GM12878 (cell line): ENCODE measurements around the gene BCLAF1. TPM values are rescaled to one million over a fixed set of nuclear protein-coding genes. Genes with fewer than 3 reads are reported as not detected.

Experiments used
- ATAC-seq: fragments of 200-7000 bp; cut with Tn5 transposase; 3 replicates; pipeline ENCODE4 v1.9.1; 2020; ENCODE audit warnings: mild to moderate bottlenecking, moderate library complexity
- BruUV-seq: library from RNA; stranded (reverse); fragments of 400-500 nt; replicated peaks from 2 replicates; lab custom pipeline; 2021; lab: Mats Ljungman, UMichigan
- CTCF ChIA-PET: fragments of 300-600 bp; sonication (Branson Sonifier 250); formaldehyde crosslinking; extraction: SDS; loops from one replicate; lab custom pipeline; 2021; ENCODE audit warnings: inconsistent platforms; lab: Yijun Ruan, JAX
- POLR2A ChIA-PET: fragments of 350-600 bp; formaldehyde crosslinking; extraction: SDS; loops from one replicate; lab custom pipeline; 2021; ENCODE audit warnings: inconsistent platforms; lab: Charles Lee
- RAD21 ChIA-PET: fragments of 300-600 bp; sonication (Branson Sonifier 250); formaldehyde crosslinking; loops from one replicate; lab custom pipeline; 2023; ENCODE audit warnings: antibody characterized with exemption; ENCODE audit not compliant: unreplicated experiment; lab: Charles Lee
- SMC1A ChIA-PET: fragments of 300-600 bp; sonication (Branson Sonifier 250); formaldehyde crosslinking; loops from one replicate; lab custom pipeline; 2023; ENCODE audit not compliant: unreplicated experiment, uncharacterized antibody; lab: Charles Lee
- DNase-seq: peaks from one replicate; pipeline ENCODE4 v3.0.0-alpha.2; 2011; ENCODE audit warnings: low read depth, low spot score
- FAIRE-seq: peaks from 3 replicates; lab custom pipeline; 2011; peaks lifted over from hg19 to GRCh38; lab: Jason Lieb, UNC
- H2AFZ ChIP-seq: 2 replicates; pipeline ENCODE4 v1.6.0; 2011; ENCODE audit warnings: low read depth, low read length, control low read depth; ENCODE audit not compliant: control insufficient read depth
- H3K27ac ChIP-seq: 2 replicates; pipeline ENCODE4 v1.5.1; 2011; ENCODE audit warnings: control low read depth; ENCODE audit not compliant: control insufficient read depth, insufficient read depth
- H3K27me3 ChIP-seq, 2 experiments: replicated peaks in 1 of 2; 2 replicates each; pipeline versions ENCODE4 v1.6.0 to v1.6.1; 2011; ENCODE audit warnings: low read length in 1 of 2; ENCODE audit not compliant: control insufficient read depth in 2 of 2, insufficient read depth in 2 of 2
- H3K36me3 ChIP-seq, 2 experiments: 2 replicates each; pipeline ENCODE4 v1.5.1; 2011; ENCODE audit warnings: low read length in 1 of 2; ENCODE audit not compliant: control insufficient read depth in 2 of 2, insufficient read depth in 2 of 2
- H3K4me1 ChIP-seq: 2 replicates; pipeline ENCODE4 v1.6.1; 2011; ENCODE audit warnings: mild to moderate bottlenecking, low read length, moderate library complexity, mixed read lengths; ENCODE audit not compliant: control insufficient read depth, insufficient read depth
- H3K4me2 ChIP-seq: 2 replicates; pipeline ENCODE4 v1.6.0; 2011; ENCODE audit warnings: control low read depth; ENCODE audit not compliant: control insufficient read depth, insufficient read depth
- H3K4me3 ChIP-seq: fragments of 200-600 bp; sonication (generic); 2 replicates; pipeline ENCODE4 v1.5.1; 2016
- H3K79me2 ChIP-seq: 2 replicates; pipeline ENCODE4 v1.6.0; 2011; ENCODE audit warnings: low read length; ENCODE audit not compliant: control insufficient read depth, insufficient read depth
- H3K9ac ChIP-seq: 2 replicates; pipeline ENCODE4 v1.8.0; 2011; ENCODE audit warnings: low read length, control low read depth, mixed read lengths; ENCODE audit not compliant: control insufficient read depth, insufficient read depth
- H3K9me3 ChIP-seq: replicated peaks from 3 replicates; pipeline ENCODE4 v1.5.1; 2011; ENCODE audit warnings: mild to moderate bottlenecking, low read length; ENCODE audit not compliant: control insufficient read depth, insufficient read depth
- H4K20me1 ChIP-seq: 2 replicates; pipeline ENCODE4 v1.6.0; 2011; ENCODE audit not compliant: control insufficient read depth, insufficient read depth
- BMI1 ChIP-seq: fragments of 450-650 bp; IDR thresholded peaks from 2 replicates; pipeline ENCODE4 v1.6.1; 2016; ENCODE audit warnings: mild to moderate bottlenecking, moderate library complexity, borderline replicate concordance
- CREB1 ChIP-seq: IDR thresholded peaks from 2 replicates; pipeline ENCODE4 v1.6.1; 2012; ENCODE audit warnings: low read depth, mild to moderate bottlenecking, inconsistent platforms
- ETV6 ChIP-seq, 2 experiments: fragments of 450-650 bp in 1 of 2; IDR thresholded peaks in 1 of 2; conservative IDR thresholded peaks in 1 of 2; 2 replicates each; pipeline ENCODE4 v1.6.1; 2014; ENCODE audit warnings: antibody characterized with exemption in 1 of 2, borderline replicate concordance in 1 of 2, low read depth in 1 of 2, mild to moderate bottlenecking in 1 of 2, moderate library complexity in 1 of 2
- HDAC2 ChIP-seq: fragments of 200-600 bp; sonication (generic); IDR thresholded peaks from 2 replicates; pipeline ENCODE4 v1.6.1; 2017
- HDGF ChIP-seq: fragments of 450-650 bp; IDR thresholded peaks from 2 replicates; pipeline ENCODE4 v1.6.1; 2016; ENCODE audit warnings: antibody characterized with exemption
- MXI1 ChIP-seq: fragments of 150-350 bp; IDR thresholded peaks from 2 replicates; pipeline ENCODE4 v1.6.1; 2011; ENCODE audit warnings: low read depth, mild to moderate bottlenecking, inconsistent platforms, low read length, improper control_type of control experiment
- PML ChIP-seq: IDR thresholded peaks from 2 replicates; pipeline ENCODE4 v1.6.1; 2012; ENCODE audit warnings: low read length, inconsistent platforms
- RAD21 ChIP-seq: IDR thresholded peaks from 2 replicates; pipeline ENCODE4 v1.6.1; 2011; ENCODE audit warnings: mild to moderate bottlenecking, low read depth, low read length, moderate library complexity; ENCODE audit not compliant: insufficient read depth
- SMAD5 ChIP-seq: IDR thresholded peaks from 2 replicates; pipeline ENCODE4 v1.6.1; 2016; ENCODE audit warnings: antibody characterized with exemption, low read depth
- SPI1 ChIP-seq: IDR thresholded peaks from 2 replicates; pipeline ENCODE4 v1.6.1; 2011; ENCODE audit warnings: low read depth, mild to moderate bottlenecking, low read length, moderate library complexity, borderline replicate concordance; ENCODE audit not compliant: insufficient read depth
- SRF ChIP-seq, 2 experiments: IDR thresholded peaks; 2 replicates each; pipeline ENCODE4 v1.6.1; 2011; ENCODE audit warnings: low read depth in 2 of 2, low read length in 2 of 2, mild to moderate bottlenecking in 1 of 2, moderate library complexity in 1 of 2
- SUPT20H ChIP-seq: IDR thresholded peaks from 2 replicates; pipeline ENCODE4 v1.6.1; 2011; ENCODE audit warnings: low read depth, mild to moderate bottlenecking, low read length, moderate library complexity, borderline replicate concordance; ENCODE audit not compliant: control insufficient read depth
- YBX1 ChIP-seq: fragments of 450-650 bp; IDR thresholded peaks from 2 replicates; pipeline ENCODE4 v1.6.1; 2016; ENCODE audit warnings: antibody characterized with exemption
- WGBS: methylation state at CpG from one replicate; pipeline ENCODE4 v1.1.6; 2016; ENCODE audit warnings: low lambda C conversion rate; ENCODE audit not compliant: insufficient replicate concordance, insufficient coverage; ENCODE audit errors: missing lambda C conversion rate; 5-methylcytosine and 5-hydroxymethylcytosine counted together
- in situ Hi-C: fragments of 300-500 bp; cut with MboI; formaldehyde crosslinking; loops from 9 replicates; pipeline ENCODE4 v1.14.3; 2018; ENCODE audit warnings: mixed read lengths
- intact Hi-C: fragments of 100-400 bp; cut with micrococcal nuclease; formaldehyde crosslinking; loops from one replicate; pipeline ENCODE4 v1.14.2; 2022; ENCODE audit not compliant: unreplicated experiment
- polyA plus RNA-seq, 11 experiments: library from polyadenylated mRNA; depleted of rRNA in 4 of 11; unstranded in 6 of 11; stranded (reverse) in 5 of 11; fragments of >200 nt; fragmentation: Nextera tagmentation in 4 of 11; fragmentation: Illumina TruSeq in 1 of 11; extraction: Ambion mirVana in 4 of 11; extraction: Trizol in 1 of 11; gene quantifications; 1 replicate in 1 of 11; 2 replicates in 10 of 11; pipeline versions ENCODE4 v1.2.1 to v1.2.3, GENCODE V29; 2011 to 2016; ENCODE audit warnings: inconsistent platforms in 2 of 11, missing spikeins in 2 of 11, low read depth in 1 of 11
- total RNA-seq, 4 experiments: library from RNA; depleted of rRNA in 3 of 4; stranded (reverse); fragments of >200 nt in 3 of 4; fragmentation: Illumina TruSeq in 1 of 4; extraction: Trizol in 1 of 4; gene quantifications; 2 replicates each; pipeline versions ENCODE4 v1.2.1 to v1.2.3, GENCODE V29; 2013 to 2021
- TF ChIP-seq, protein P1 (sequence below): fragments of 450-650 bp; IDR thresholded peaks from 2 replicates; pipeline ENCODE4 v1.6.1; 2017; ENCODE audit warnings: antibody characterized with exemption, mild to moderate bottlenecking, moderate library complexity
- TF ChIP-seq, protein P2 (sequence below): fragments of 450-650 bp; IDR thresholded peaks from 2 replicates; pipeline ENCODE4 v1.6.1; 2017; ENCODE audit warnings: borderline replicate concordance

BCLAF1 gene
- total and polyA plus RNA-seq, 10 of the 15 experiments (the other 5 are each of a cell fraction or from before 2014, with no cell fraction given) = 56.0 to 223 (median 114) TPM

DNA sequence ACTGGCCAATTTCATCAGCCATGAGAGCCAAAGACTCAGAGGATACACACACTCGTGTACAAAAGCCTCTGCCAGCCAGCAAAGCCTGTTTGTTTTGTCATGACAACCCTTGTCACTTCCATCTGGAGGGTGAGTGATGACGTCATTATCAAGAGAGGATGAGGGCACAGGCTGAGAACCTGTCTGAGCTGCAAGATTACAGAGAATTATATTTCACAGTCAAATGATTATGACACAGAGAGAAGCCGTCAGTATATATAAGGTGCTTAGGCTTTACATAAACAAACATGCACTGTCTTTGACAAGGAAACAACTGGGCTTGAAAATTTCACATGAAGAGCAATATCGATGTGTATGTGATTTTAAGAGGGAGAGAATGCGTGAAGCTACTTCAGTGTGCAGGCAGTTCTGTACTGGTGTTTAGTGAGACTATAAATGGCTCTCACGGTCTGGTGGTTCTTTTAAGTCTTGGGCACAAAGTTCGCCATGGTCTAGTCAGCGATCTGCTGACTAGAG, 36.5 kb upstream of the BCLAF1 start (continued):
- TF ChIP-seq, protein P1, sequence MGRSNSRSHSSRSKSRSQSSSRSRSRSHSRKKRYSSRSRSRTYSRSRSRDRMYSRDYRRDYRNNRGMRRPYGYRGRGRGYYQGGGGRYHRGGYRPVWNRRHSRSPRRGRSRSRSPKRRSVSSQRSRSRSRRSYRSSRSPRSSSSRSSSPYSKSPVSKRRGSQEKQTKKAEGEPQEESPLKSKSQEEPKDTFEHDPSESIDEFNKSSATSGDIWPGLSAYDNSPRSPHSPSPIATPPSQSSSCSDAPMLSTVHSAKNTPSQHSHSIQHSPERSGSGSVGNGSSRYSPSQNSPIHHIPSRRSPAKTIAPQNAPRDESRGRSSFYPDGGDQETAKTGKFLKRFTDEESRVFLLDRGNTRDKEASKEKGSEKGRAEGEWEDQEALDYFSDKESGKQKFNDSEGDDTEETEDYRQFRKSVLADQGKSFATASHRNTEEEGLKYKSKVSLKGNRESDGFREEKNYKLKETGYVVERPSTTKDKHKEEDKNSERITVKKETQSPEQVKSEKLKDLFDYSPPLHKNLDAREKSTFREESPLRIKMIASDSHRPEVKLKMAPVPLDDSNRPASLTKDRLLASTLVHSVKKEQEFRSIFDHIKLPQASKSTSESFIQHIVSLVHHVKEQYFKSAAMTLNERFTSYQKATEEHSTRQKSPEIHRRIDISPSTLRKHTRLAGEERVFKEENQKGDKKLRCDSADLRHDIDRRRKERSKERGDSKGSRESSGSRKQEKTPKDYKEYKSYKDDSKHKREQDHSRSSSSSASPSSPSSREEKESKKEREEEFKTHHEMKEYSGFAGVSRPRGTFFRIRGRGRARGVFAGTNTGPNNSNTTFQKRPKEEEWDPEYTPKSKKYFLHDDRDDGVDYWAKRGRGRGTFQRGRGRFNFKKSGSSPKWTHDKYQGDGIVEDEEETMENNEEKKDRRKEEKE = no peak
- TF ChIP-seq RAD21 = no peak
- TF ChIP-seq MXI1 = no peak

DNA sequence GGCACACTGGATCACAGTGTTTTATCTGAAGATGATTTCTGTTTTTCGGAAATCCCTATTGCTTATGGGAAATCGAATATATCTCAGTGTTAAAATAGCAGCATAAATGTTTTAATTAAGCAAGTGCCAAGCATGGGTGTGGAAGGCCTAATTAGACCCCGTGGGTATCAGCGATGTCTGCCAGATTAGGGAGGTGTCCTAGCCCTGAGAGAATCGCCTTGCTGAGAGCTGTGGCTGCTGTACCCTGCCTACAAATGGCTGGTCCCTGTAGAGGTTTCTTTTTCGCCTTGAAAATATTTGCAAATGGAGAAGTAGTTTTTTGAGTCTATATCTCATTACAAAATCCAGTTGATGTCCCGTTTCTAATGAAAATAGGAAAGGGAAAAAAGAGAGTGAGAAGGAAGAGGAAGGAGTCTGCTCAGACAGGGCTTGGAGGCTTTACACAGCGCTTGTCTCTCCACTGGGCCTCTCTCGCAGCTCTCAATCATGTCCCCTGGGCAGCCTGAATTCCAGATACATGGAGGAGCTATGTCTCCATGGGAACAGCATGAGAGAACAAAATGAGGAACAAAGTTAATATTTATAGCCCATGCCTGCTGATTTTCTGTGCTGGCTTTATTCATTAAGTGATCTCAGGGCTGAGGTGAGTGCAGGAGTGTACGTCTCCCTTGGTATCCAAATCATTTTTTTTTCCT, 35.2 kb upstream of the BCLAF1 start:
- Histone ChIP-seq H3K27ac (no peak overlapping the region), H2AFZ (no peak overlapping the region), H3K9ac (no peak overlapping the region), H4K20me1 (no peaks in the 10 kb centered on the region), H3K4me3 (no peak overlapping the region), H3K36me3 (no peaks in the 10 kb centered on the region), H3K4me2 (no peak overlapping the region), H3K9me3 (no peaks in the 10 kb centered on the region), H3K27me3 (no peaks in the 10 kb centered on the region; a peak in 2 of 4 replicates), H3K79me2 (no peaks in the 10 kb centered on the region), H3K4me1 (no peaks in the 10 kb centered on the region)
- ChIA-PET POLR2A (no interaction called here), RAD21 (no interaction called here), SMC1A (interaction anchor here (1.1 to 1.3 kb wide), 2 partner anchors 12 to 50 kb away, joined by 3 read pairs; no protein-coding TSS in a partner anchor), CTCF (interaction anchor here (0.9 kb wide), 1 partner anchor 9 kb away, joined by 3 read pairs; no protein-coding TSS in a partner anchor)
- DNase-seq (no peak), ATAC-seq (no peak), FAIRE-seq (no peak)
- in situ Hi-C loops (no loop called here), intact Hi-C loops (no loop called here)
- BruUV-seq = no TSS peak
- TF ChIP-seq SPI1 (no peak), CREB1 (no peak), PML (no peak), HDAC2 (no peak), SRF (IDR thresholded peaks at IDR 0.05; ENCODE audit: low read depth in 2 of 2, low read length in 2 of 2) (no peak), SUPT20H (no peak), ETV6 (conservative IDR thresholded peaks at IDR 0.05 in 1 of 2, IDR thresholded peaks at IDR 0.05 in 1 of 2; ENCODE audit: borderline replicate concordance in 1 of 2, low read depth in 1 of 2) (no peak), BMI1 (no peak), YBX1 (no peak), SMAD5 (no peak), HDGF (no peak)
- TF ChIP-seq, protein P2, sequence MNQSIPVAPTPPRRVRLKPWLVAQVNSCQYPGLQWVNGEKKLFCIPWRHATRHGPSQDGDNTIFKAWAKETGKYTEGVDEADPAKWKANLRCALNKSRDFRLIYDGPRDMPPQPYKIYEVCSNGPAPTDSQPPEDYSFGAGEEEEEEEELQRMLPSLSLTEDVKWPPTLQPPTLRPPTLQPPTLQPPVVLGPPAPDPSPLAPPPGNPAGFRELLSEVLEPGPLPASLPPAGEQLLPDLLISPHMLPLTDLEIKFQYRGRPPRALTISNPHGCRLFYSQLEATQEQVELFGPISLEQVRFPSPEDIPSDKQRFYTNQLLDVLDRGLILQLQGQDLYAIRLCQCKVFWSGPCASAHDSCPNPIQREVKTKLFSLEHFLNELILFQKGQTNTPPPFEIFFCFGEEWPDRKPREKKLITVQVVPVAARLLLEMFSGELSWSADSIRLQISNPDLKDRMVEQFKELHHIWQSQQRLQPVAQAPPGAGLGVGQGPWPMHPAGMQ = no peak
- TF ChIP-seq, protein P1 = no peak
- 45% methylated on average over 10 of the region's 10 CpGs for WGBS
